Measurements from ENCODE around the gene CATSPER1.

GRCh38 chr11:66072081-66072480, 45.8 kb upstream of the CATSPER1 start:
- TF ChIP-seq, protein P1, sequence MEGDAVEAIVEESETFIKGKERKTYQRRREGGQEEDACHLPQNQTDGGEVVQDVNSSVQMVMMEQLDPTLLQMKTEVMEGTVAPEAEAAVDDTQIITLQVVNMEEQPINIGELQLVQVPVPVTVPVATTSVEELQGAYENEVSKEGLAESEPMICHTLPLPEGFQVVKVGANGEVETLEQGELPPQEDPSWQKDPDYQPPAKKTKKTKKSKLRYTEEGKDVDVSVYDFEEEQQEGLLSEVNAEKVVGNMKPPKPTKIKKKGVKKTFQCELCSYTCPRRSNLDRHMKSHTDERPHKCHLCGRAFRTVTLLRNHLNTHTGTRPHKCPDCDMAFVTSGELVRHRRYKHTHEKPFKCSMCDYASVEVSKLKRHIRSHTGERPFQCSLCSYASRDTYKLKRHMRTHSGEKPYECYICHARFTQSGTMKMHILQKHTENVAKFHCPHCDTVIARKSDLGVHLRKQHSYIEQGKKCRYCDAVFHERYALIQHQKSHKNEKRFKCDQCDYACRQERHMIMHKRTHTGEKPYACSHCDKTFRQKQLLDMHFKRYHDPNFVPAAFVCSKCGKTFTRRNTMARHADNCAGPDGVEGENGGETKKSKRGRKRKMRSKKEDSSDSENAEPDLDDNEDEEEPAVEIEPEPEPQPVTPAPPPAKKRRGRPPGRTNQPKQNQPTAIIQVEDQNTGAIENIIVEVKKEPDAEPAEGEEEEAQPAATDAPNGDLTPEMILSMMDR (IDR thresholded peaks at IDR 0.05; ENCODE audit: borderline replicate concordance, extremely low read depth, low read length, poor library complexity, severe bottlenecking): no peak
- no peak for TF ChIP-seq EZH2 (IDR thresholded peaks at IDR 0.05; ENCODE audit: borderline replicate concordance, low read depth, low read length, severe bottlenecking)

All from DND-41 (cell line).